A673 (cell line): ENCODE results near the gene CCDC185. TPM values are rescaled to one million over a fixed set of nuclear protein-coding genes. Genes with fewer than 3 reads are reported as not detected.

Experiments
- BruUV-seq: library from RNA; stranded (reverse); fragments of 400-500 nt; replicated peaks from 2 replicates; lab custom pipeline; 2021; lab: Mats Ljungman, UMichigan
- CTCF ChIA-PET: fragments of 300-600 bp; sonication (Branson Sonifier 250); formaldehyde crosslinking; loops from one replicate; lab custom pipeline; 2022; ENCODE audit warnings: antibody characterized with exemption; lab: Charles Lee
- POLR2A ChIA-PET: fragments of 300-600 bp; sonication (Branson Sonifier 250); formaldehyde crosslinking; loops from one replicate; lab custom pipeline; 2022; ENCODE audit warnings: antibody characterized with exemption; ENCODE audit not compliant: low non-redundant PET; lab: Charles Lee
- DNase-seq: peaks from one replicate; pipeline ENCODE4 v3.0.0-alpha.2; 2015; ENCODE audit warnings: low spot score
- H3K27ac ChIP-seq: fragments of 200-600 bp; sonication (generic); 2 replicates; pipeline ENCODE4 v1.5.1; 2016; ENCODE audit warnings: mixed run types, low read depth, mild to moderate bottlenecking, mixed read lengths, antibody characterized with exemption, low read length; ENCODE audit not compliant: poor library complexity, severe bottlenecking
- H3K27me3 ChIP-seq: fragments of 200-600 bp; sonication (generic); replicated peaks from 2 replicates; pipeline ENCODE4 v1.6.1; 2017; ENCODE audit warnings: mixed run types, low read depth, mild to moderate bottlenecking, mixed read lengths, antibody characterized with exemption, low read length; ENCODE audit not compliant: insufficient read depth, poor library complexity
- H3K36me3 ChIP-seq: fragments of 200-600 bp; sonication (generic); 2 replicates; pipeline ENCODE4 v1.6.1; 2016; ENCODE audit warnings: mixed run types, mild to moderate bottlenecking, mixed read lengths, antibody characterized with exemption, low read length; ENCODE audit not compliant: insufficient read depth, poor library complexity, severe bottlenecking
- H3K4me1 ChIP-seq: fragments of 200-600 bp; sonication (generic); 2 replicates; pipeline ENCODE4 v1.6.1; 2017; ENCODE audit warnings: mixed run types, mild to moderate bottlenecking, mixed read lengths, antibody characterized with exemption, low read length; ENCODE audit not compliant: insufficient read depth, poor library complexity, severe bottlenecking
- H3K4me3 ChIP-seq: fragments of 200-600 bp; sonication (generic); 2 replicates; pipeline ENCODE4 v1.5.1; 2016; ENCODE audit warnings: low read depth, mixed run types, mild to moderate bottlenecking, mixed read lengths, low read length; ENCODE audit not compliant: poor library complexity, severe bottlenecking
- H3K9me3 ChIP-seq: fragments of 200-600 bp; sonication (generic); 2 replicates; pipeline ENCODE4 v1.6.1; 2016; ENCODE audit warnings: mixed run types, low read depth, mild to moderate bottlenecking, mixed read lengths, antibody characterized with exemption, low read length; ENCODE audit not compliant: poor library complexity, severe bottlenecking
- CTCF ChIP-seq: fragments of 300-800, 200-600 bp; sonication (generic); conservative IDR thresholded peaks from 2 replicates; pipeline ENCODE4 v1.5.1; 2017; ENCODE audit warnings: low read depth, mild to moderate bottlenecking, antibody characterized with exemption, low read length, moderate library complexity, mixed read lengths
- EZH2 ChIP-seq: fragments of 200-600 bp; sonication (generic); IDR thresholded peaks from 2 replicates; pipeline ENCODE4 v1.6.1; 2017; ENCODE audit warnings: borderline replicate concordance, low read depth, mild to moderate bottlenecking, mixed read lengths, antibody characterized with exemption, low read length; ENCODE audit not compliant: poor library complexity, severe bottlenecking
- intact Hi-C: fragments of 100-400 bp; cut with micrococcal nuclease; formaldehyde crosslinking; loops from one replicate; pipeline ENCODE4 v1.10.0; 2022; ENCODE audit not compliant: unreplicated experiment
- total RNA-seq: library from RNA; stranded (reverse); gene quantifications from 2 replicates; pipeline ENCODE4 v1.2.3, GENCODE V29; 2021

CCDC185 gene
- total RNA-seq, 1 experiment from 2014 or later, result not detected

DNA sequence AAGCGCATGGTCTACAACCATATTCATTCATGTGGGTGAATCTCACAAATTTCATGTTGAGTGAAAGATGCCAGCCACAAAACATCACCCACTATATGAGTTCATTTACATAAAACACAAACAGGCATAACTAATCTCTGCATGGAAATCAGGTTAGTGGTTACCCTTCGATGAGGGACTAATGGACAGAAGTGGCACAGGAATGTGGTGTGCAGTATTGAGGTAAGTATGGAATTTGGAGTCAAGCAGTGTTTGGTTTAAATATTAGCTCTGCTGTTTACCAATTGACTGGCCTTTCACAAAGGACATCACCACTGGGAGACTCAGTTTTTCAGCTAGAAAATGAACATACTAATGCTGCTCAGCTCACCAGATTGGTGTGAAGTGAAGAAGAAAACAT, 24.2 kb downstream of the CCDC185 start:
- Histone ChIP-seq H3K4me1 (no peaks in the 10 kb centered on the region), H3K9me3 (no peaks in the 10 kb centered on the region), H3K27ac (no peak overlapping the region), H3K4me3 (no peak overlapping the region), H3K27me3 (peaks cover 9% of the 10 kb centered on the region), H3K36me3 (no peaks in the 10 kb centered on the region)
- BruUV-seq, result no TSS peak
- ChIA-PET CTCF (no interaction called here), POLR2A (no interaction called here)
- intact Hi-C loops, result no loop called here
- DNase-seq, result no peak
- TF ChIP-seq CTCF (no peak), EZH2 (no peak)

DNA sequence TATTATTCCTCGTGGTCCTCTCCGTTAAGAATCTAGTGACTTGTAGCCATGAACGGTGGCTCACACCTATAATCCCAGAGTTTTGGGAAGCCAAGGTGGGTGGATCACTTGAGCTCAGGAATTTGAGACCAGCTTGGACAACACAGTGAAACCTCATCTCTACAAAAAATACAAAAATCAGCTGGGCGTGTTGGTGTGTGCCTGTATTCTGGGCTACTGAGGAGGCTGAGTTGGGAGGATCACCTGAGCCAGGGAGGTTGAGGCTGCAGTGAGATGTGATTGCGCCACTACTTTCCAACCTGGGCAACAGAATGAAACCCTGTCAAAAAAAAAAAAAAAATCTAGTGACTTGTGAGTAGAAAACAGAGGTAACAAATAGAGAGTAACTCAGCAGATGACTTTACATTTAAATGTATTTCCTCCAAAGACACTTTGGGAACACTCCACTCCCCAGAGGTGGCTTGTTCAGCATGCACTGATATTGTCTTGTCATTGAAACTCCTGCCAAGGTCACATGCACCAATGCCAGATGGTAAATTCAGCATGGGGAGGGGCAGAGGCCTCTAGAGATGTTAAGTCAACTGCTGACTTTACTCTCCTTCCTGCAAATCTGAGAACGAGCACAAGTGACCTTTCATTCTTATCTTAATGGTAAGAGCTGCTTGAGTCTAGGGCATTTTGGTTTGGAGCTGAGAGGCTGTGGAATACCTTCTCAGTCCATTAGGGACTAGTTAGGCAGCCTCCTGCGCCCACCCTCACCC, 24.9 kb downstream of the CCDC185 start:
- no peaks in the 10 kb centered on the region for H3K4me1 ChIP-seq
- no peak for DNase-seq
- no TSS peak for BruUV-seq
- POLR2A ChIA-PET, result no interaction called here
- no peak overlapping the region for H3K27ac ChIP-seq
- H3K9me3 ChIP-seq, result no peaks in the 10 kb centered on the region
- H3K27me3 ChIP-seq, result peaks cover 4% of the 10 kb centered on the region
- CTCF ChIA-PET, result no interaction called here
- no peaks in the 10 kb centered on the region for H3K36me3 ChIP-seq
- H3K4me3 ChIP-seq, result no peak overlapping the region
- TF ChIP-seq CTCF (no peak), EZH2 (no peak)
- intact Hi-C loops, result no loop called here

DNA sequence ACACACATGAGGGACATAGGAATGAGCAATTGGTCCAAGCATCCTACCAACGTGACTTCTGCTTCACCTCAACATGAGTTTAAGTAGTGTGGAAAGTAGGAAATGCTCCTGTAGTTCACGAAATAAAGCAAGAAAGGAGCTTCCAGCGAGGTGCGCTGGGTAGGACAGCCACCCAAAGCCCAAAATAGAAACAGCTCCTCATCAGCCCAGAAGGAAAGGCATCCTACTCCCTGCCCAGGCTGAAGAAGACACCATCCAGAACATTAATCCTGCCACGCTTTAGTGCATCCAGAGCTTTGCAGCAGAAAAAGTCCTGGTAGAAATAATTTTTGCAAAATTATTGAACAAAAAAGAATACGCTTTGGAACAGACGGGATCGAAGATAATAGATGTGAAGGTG, 25.9 kb downstream of the CCDC185 start:
- no TSS peak for BruUV-seq
- no peaks in the 10 kb centered on the region for H3K4me1 ChIP-seq
- no peaks in the 10 kb centered on the region for H3K9me3 ChIP-seq
- intact Hi-C loops, result no loop called here
- DNase-seq, result no peak
- H3K4me3 ChIP-seq, result no peak overlapping the region
- peaks cover 4% of the 10 kb centered on the region for H3K27me3 ChIP-seq
- H3K27ac ChIP-seq, result no peak overlapping the region
- CTCF ChIA-PET, result no interaction called here
- no peak for TF ChIP-seq CTCF
- TF ChIP-seq EZH2, result no peak
- POLR2A ChIA-PET, result no interaction called here
- H3K36me3 ChIP-seq, result no peaks in the 10 kb centered on the region
